PFSK-1 (cell line): ENCODE data around the gene PPM1B.

ENCODE experiments used
- POLR2AphosphoS5 ChIP-seq: IDR thresholded peaks from 2 replicates; pipeline ENCODE4 v1.6.1; 2012; ENCODE audit warnings: low read depth, mild to moderate bottlenecking, control low read depth, low read length, moderate library complexity
- REST ChIP-seq, 2 experiments: IDR thresholded peaks; 2 replicates each; pipeline versions ENCODE4 v1.6.1 to v1.8.0; 2011 to 2012; ENCODE audit warnings: low read depth in 2 of 2, low read length in 2 of 2, control low read depth in 1 of 2, inconsistent platforms in 1 of 2, mild to moderate bottlenecking in 1 of 2, moderate library complexity in 1 of 2; ENCODE audit not compliant: insufficient read depth in 1 of 2

GRCh38 chr2:44189104-44189503 is 20.4 kb downstream of the PPM1B start:
- TF ChIP-seq POLR2AphosphoS5: no peak
- TF ChIP-seq REST (IDR thresholded peaks at IDR 0.05; ENCODE audit: insufficient read depth in 1 of 2, low read depth in 2 of 2, low read length in 2 of 2): no peak
